GM12878 (cell line): ENCODE data around the gene PPP1R3G. TPM values are rescaled to one million over a fixed set of nuclear protein-coding genes. Genes with fewer than 3 reads are reported as not detected.

Experiments
- HDAC2 ChIP-seq: fragments of 200-600 bp; sonication (generic); IDR thresholded peaks from 2 replicates; pipeline ENCODE4 v1.6.1; 2017
- MEF2B ChIP-seq: fragments of 450-650 bp; IDR thresholded peaks from 2 replicates; pipeline ENCODE4 v1.6.1; 2018; ENCODE audit warnings: mild to moderate bottlenecking, moderate library complexity; ENCODE audit not compliant: partially characterized antibody, poor library complexity, severe bottlenecking
- POLR2AphosphoS5 ChIP-seq: IDR thresholded peaks from 2 replicates; pipeline ENCODE4 v1.6.1; 2011; ENCODE audit warnings: mild to moderate bottlenecking, low read length, inconsistent platforms
- POU2F2 ChIP-seq: IDR thresholded peaks from 3 replicates; pipeline ENCODE4 v1.6.1; 2011; ENCODE audit warnings: low read depth, mild to moderate bottlenecking, low read length, borderline replicate concordance
- RAD21 ChIP-seq: IDR thresholded peaks from 2 replicates; pipeline ENCODE4 v1.6.1; 2011; ENCODE audit warnings: mild to moderate bottlenecking, low read depth, low read length, moderate library complexity; ENCODE audit not compliant: insufficient read depth
- RFX5 ChIP-seq: IDR thresholded peaks from 2 replicates; pipeline ENCODE4 v1.6.1; 2011; ENCODE audit warnings: low read depth, low read length, improper control_type of control experiment
- YBX1 ChIP-seq: fragments of 450-650 bp; IDR thresholded peaks from 2 replicates; pipeline ENCODE4 v1.6.1; 2016; ENCODE audit warnings: antibody characterized with exemption
- polyA plus RNA-seq, 11 experiments: library from polyadenylated mRNA; depleted of rRNA in 4 of 11; unstranded in 6 of 11; stranded (reverse) in 5 of 11; fragments of >200 nt; fragmentation: Nextera tagmentation in 4 of 11; fragmentation: Illumina TruSeq in 1 of 11; extraction: Ambion mirVana in 4 of 11; extraction: Trizol in 1 of 11; gene quantifications; 1 replicate in 1 of 11; 2 replicates in 10 of 11; pipeline versions ENCODE4 v1.2.1 to v1.2.3, GENCODE V29; 2011 to 2016; ENCODE audit warnings: inconsistent platforms in 2 of 11, missing spikeins in 2 of 11, low read depth in 1 of 11
- total RNA-seq, 4 experiments: library from RNA; depleted of rRNA in 3 of 4; stranded (reverse); fragments of >200 nt in 3 of 4; fragmentation: Illumina TruSeq in 1 of 4; extraction: Trizol in 1 of 4; gene quantifications; 2 replicates each; pipeline versions ENCODE4 v1.2.1 to v1.2.3, GENCODE V29; 2013 to 2021
- TF ChIP-seq, protein P1 (sequence below): fragments of 450-650 bp; formaldehyde crosslinking; IDR thresholded peaks from 2 replicates; pipeline ENCODE4 v1.4.0; 2020; ENCODE audit warnings: mild to moderate bottlenecking, moderate library complexity
- TF ChIP-seq, protein P2 (sequence below): fragments of 450-650 bp; IDR thresholded peaks from 2 replicates; pipeline ENCODE4 v1.6.1; 2017; ENCODE audit warnings: mild to moderate bottlenecking, moderate library complexity

The PPP1R3G gene
- total and polyA plus RNA-seq, 10 of the 15 experiments (the other 5 are each of a cell fraction or from before 2014, with no cell fraction given) = 0.01 to 0.10 (median 0.04) TPM; not detected in 4

DNA sequence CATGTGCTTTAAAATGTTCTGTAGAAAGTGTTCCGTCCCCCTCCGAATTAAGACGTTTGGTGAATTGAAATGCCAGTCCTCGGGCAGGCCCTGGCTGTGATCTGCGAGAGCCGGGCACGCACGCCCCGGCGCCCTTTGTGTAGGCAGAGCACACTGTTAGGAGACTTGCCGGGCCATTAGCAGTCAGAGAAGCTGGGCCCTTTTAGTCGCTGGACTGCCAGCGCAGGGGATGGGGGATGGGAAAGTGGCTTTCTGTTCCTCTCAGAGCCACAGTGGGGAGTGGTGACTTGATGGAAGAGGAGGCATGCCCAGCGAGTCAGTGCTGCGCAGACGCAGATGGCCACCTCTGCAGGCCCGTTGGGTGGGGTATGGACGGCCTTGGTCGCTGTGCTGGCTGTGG is 2.2 kb downstream of the PPP1R3G start (continued):
- TF ChIP-seq RFX5 (no peak), HDAC2 (no peak), RAD21 (no peak), POLR2AphosphoS5 (no peak), YBX1 (no peak), MEF2B (no peak), POU2F2 (no peak)
- TF ChIP-seq, protein P1, sequence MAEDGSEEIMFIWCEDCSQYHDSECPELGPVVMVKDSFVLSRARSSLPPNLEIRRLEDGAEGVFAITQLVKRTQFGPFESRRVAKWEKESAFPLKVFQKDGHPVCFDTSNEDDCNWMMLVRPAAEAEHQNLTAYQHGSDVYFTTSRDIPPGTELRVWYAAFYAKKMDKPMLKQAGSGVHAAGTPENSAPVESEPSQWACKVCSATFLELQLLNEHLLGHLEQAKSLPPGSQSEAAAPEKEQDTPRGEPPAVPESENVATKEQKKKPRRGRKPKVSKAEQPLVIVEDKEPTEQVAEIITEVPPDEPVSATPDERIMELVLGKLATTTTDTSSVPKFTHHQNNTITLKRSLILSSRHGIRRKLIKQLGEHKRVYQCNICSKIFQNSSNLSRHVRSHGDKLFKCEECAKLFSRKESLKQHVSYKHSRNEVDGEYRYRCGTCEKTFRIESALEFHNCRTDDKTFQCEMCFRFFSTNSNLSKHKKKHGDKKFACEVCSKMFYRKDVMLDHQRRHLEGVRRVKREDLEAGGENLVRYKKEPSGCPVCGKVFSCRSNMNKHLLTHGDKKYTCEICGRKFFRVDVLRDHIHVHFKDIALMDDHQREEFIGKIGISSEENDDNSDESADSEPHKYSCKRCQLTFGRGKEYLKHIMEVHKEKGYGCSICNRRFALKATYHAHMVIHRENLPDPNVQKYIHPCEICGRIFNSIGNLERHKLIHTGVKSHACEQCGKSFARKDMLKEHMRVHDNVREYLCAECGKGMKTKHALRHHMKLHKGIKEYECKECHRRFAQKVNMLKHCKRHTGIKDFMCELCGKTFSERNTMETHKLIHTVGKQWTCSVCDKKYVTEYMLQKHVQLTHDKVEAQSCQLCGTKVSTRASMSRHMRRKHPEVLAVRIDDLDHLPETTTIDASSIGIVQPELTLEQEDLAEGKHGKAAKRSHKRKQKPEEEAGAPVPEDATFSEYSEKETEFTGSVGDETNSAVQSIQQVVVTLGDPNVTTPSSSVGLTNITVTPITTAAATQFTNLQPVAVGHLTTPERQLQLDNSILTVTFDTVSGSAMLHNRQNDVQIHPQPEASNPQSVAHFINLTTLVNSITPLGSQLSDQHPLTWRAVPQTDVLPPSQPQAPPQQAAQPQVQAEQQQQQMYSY = no peak
- TF ChIP-seq, protein P2, sequence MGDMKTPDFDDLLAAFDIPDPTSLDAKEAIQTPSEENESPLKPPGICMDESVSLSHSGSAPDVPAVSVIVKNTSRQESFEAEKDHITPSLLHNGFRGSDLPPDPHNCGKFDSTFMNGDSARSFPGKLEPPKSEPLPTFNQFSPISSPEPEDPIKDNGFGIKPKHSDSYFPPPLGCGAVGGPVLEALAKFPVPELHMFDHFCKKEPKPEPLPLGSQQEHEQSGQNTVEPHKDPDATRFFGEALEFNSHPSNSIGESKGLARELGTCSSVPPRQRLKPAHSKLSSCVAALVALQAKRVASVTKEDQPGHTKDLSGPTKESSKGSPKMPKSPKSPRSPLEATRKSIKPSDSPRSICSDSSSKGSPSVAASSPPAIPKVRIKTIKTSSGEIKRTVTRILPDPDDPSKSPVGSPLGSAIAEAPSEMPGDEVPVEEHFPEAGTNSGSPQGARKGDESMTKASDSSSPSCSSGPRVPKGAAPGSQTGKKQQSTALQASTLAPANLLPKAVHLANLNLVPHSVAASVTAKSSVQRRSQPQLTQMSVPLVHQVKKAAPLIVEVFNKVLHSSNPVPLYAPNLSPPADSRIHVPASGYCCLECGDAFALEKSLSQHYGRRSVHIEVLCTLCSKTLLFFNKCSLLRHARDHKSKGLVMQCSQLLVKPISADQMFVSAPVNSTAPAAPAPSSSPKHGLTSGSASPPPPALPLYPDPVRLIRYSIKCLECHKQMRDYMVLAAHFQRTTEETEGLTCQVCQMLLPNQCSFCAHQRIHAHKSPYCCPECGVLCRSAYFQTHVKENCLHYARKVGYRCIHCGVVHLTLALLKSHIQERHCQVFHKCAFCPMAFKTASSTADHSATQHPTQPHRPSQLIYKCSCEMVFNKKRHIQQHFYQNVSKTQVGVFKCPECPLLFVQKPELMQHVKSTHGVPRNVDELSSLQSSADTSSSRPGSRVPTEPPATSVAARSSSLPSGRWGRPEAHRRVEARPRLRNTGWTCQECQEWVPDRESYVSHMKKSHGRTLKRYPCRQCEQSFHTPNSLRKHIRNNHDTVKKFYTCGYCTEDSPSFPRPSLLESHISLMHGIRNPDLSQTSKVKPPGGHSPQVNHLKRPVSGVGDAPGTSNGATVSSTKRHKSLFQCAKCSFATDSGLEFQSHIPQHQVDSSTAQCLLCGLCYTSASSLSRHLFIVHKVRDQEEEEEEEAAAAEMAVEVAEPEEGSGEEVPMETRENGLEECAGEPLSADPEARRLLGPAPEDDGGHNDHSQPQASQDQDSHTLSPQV = no peak
